Esophagus squamous epithelium (tissue), 4 donors: ENCODE data around the gene RNFT1.

Experiments used
- POLR2A ChIP-seq, 4 donors: fragments of 450-650 bp; IDR thresholded peaks; one replicate each; pipeline ENCODE4 v1.6.1; 2017; ENCODE audit warnings: antibody characterized with exemption in 4 of 4, mild to moderate bottlenecking in 4 of 4, moderate library complexity in 3 of 4
- TF ChIP-seq, protein P1 (sequence below), 6 experiments: fragments of 450-650 bp in 4 of 6; fragments of 200-600 bp in 2 of 6; sonication (generic) in 2 of 6; IDR thresholded peaks; one replicate each; pipeline ENCODE4 v1.5.1; 2016 to 2019; ENCODE audit warnings: antibody characterized with exemption in 6 of 6, mild to moderate bottlenecking in 4 of 6, moderate library complexity in 4 of 6

DNA sequence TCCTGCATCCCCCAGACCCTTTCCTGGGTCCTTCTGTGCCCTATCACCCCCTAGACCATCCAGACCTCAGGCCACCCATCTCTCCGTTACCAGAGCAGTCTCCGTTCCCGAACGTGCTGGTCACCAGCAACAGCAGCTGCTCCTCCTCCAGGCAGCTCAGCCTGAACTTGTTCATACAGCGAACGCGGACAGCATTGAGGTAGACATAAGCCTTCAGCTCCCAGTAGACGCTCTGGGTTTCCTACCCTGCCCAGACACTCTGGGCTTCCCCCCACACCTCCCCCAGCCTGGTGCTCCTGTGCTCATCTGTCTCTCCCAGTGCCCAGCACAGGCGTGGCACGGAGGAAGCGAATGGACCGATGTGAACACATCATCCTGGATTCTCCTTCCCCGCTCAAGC is 41.6 kb upstream of the RNFT1 start:
- TF ChIP-seq, protein P1, sequence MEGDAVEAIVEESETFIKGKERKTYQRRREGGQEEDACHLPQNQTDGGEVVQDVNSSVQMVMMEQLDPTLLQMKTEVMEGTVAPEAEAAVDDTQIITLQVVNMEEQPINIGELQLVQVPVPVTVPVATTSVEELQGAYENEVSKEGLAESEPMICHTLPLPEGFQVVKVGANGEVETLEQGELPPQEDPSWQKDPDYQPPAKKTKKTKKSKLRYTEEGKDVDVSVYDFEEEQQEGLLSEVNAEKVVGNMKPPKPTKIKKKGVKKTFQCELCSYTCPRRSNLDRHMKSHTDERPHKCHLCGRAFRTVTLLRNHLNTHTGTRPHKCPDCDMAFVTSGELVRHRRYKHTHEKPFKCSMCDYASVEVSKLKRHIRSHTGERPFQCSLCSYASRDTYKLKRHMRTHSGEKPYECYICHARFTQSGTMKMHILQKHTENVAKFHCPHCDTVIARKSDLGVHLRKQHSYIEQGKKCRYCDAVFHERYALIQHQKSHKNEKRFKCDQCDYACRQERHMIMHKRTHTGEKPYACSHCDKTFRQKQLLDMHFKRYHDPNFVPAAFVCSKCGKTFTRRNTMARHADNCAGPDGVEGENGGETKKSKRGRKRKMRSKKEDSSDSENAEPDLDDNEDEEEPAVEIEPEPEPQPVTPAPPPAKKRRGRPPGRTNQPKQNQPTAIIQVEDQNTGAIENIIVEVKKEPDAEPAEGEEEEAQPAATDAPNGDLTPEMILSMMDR (IDR thresholded peaks at IDR 0.05) = no peak
- no peak for TF ChIP-seq POLR2A (IDR thresholded peaks at IDR 0.05)
